Measurements from ENCODE around the gene CMPK2. TPM values are rescaled to one million over a fixed set of nuclear protein-coding genes. Genes with fewer than 3 reads are reported as not detected.

The CMPK2 gene
- total and polyA plus RNA-seq, 9 of the 15 experiments (the other 6 are each of a cell fraction or from before 2014, with no cell fraction given): 2.6 to 10.5 (median 5.0) TPM

DNA sequence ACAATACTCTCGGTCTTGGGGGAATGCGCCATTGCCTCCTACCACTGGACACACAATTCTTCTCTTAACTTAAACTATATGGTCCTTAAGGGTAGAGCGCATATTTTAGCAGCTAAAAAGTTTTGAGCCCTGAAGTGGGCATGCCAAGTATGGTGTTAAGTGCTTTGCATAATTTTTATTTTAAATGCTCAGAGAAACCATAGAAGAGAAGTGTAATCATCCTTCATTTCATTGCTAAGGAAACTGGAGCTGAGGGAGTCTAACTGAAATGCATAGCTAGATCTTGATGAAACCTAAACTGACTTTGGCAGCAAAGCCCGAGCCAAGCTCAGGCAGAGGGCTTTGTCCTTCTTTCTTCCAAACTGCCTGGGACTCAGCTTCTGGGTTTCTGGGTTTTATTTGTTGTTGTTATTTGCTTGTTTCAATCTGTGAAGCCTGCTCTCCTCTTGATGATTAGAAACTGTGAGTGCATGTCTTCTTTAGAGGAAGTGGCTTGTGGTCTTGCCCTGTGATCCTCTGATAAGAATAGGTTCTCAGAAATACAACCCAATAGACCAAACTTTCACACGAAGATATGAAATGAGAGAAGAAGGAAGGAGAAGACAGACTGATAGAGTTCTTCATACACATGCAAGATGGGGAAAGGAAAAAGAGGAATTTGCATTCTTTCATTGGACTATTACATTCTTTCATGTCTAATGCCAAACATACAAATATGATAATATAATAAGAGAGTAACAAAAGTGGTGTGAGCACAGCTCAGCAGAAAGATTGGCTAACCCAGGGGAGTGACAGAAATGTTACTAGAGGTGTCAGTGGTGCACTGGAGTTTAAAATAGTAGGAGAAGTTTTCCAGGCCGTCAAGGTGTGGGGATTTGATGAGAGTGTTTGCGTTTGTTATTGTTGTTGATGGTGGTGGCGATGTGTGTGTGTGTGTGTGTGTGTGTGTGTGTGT, 44.0 kb upstream of the CMPK2 start (continued):
- TF ChIP-seq, protein P1, sequence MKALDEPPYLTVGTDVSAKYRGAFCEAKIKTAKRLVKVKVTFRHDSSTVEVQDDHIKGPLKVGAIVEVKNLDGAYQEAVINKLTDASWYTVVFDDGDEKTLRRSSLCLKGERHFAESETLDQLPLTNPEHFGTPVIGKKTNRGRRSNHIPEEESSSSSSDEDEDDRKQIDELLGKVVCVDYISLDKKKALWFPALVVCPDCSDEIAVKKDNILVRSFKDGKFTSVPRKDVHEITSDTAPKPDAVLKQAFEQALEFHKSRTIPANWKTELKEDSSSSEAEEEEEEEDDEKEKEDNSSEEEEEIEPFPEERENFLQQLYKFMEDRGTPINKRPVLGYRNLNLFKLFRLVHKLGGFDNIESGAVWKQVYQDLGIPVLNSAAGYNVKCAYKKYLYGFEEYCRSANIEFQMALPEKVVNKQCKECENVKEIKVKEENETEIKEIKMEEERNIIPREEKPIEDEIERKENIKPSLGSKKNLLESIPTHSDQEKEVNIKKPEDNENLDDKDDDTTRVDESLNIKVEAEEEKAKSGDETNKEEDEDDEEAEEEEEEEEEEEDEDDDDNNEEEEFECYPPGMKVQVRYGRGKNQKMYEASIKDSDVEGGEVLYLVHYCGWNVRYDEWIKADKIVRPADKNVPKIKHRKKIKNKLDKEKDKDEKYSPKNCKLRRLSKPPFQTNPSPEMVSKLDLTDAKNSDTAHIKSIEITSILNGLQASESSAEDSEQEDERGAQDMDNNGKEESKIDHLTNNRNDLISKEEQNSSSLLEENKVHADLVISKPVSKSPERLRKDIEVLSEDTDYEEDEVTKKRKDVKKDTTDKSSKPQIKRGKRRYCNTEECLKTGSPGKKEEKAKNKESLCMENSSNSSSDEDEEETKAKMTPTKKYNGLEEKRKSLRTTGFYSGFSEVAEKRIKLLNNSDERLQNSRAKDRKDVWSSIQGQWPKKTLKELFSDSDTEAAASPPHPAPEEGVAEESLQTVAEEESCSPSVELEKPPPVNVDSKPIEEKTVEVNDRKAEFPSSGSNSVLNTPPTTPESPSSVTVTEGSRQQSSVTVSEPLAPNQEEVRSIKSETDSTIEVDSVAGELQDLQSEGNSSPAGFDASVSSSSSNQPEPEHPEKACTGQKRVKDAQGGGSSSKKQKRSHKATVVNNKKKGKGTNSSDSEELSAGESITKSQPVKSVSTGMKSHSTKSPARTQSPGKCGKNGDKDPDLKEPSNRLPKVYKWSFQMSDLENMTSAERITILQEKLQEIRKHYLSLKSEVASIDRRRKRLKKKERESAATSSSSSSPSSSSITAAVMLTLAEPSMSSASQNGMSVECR (CRISPR knock-in tag; IDR thresholded peaks at IDR 0.05): no peak
- no peak for TF ChIP-seq NCOA4 (IDR thresholded peaks at IDR 0.05; ENCODE audit: partially characterized antibody)
- no peak for TF ChIP-seq XRCC4 (IDR thresholded peaks at IDR 0.05; ENCODE audit: extremely low read depth, insufficient read depth, insufficient read length)
- TF ChIP-seq ZNF77 (CRISPR knock-in tag; IDR thresholded peaks at IDR 0.05): no peak
- TF ChIP-seq, protein P2, sequence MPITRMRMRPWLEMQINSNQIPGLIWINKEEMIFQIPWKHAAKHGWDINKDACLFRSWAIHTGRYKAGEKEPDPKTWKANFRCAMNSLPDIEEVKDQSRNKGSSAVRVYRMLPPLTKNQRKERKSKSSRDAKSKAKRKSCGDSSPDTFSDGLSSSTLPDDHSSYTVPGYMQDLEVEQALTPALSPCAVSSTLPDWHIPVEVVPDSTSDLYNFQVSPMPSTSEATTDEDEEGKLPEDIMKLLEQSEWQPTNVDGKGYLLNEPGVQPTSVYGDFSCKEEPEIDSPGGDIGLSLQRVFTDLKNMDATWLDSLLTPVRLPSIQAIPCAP (CRISPR knock-in tag; IDR thresholded peaks at IDR 0.05; ENCODE audit: borderline replicate concordance): no peak
- TF ChIP-seq, protein P3, sequence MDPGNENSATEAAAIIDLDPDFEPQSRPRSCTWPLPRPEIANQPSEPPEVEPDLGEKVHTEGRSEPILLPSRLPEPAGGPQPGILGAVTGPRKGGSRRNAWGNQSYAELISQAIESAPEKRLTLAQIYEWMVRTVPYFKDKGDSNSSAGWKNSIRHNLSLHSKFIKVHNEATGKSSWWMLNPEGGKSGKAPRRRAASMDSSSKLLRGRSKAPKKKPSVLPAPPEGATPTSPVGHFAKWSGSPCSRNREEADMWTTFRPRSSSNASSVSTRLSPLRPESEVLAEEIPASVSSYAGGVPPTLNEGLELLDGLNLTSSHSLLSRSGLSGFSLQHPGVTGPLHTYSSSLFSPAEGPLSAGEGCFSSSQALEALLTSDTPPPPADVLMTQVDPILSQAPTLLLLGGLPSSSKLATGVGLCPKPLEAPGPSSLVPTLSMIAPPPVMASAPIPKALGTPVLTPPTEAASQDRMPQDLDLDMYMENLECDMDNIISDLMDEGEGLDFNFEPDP (CRISPR knock-in tag; IDR thresholded peaks at IDR 0.05): no peak
- no peak for TF ChIP-seq ZNF143 (CRISPR knock-in tag; IDR thresholded peaks at IDR 0.05)
- TF ChIP-seq ZNF695 (CRISPR knock-in tag; IDR thresholded peaks at IDR 0.05): no peak
- peak; percentile 23; the same call in 1 of the 2 replicates for TF ChIP-seq EHMT2 (IDR thresholded peaks at IDR 0.05)
- no peak for TF ChIP-seq RBM34 (IDR thresholded peaks at IDR 0.05; ENCODE audit: borderline replicate concordance, insufficient read depth, low read length)
- TF ChIP-seq, protein P4, sequence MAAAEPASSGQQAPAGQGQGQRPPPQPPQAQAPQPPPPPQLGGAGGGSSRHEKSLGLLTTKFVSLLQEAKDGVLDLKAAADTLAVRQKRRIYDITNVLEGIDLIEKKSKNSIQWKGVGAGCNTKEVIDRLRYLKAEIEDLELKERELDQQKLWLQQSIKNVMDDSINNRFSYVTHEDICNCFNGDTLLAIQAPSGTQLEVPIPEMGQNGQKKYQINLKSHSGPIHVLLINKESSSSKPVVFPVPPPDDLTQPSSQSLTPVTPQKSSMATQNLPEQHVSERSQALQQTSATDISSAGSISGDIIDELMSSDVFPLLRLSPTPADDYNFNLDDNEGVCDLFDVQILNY (CRISPR knock-in tag; IDR thresholded peaks at IDR 0.05): no peak
- TF ChIP-seq, protein P5, sequence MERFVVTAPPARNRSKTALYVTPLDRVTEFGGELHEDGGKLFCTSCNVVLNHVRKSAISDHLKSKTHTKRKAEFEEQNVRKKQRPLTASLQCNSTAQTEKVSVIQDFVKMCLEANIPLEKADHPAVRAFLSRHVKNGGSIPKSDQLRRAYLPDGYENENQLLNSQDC (CRISPR knock-in tag; IDR thresholded peaks at IDR 0.05): no peak
- TF ChIP-seq, protein P6, sequence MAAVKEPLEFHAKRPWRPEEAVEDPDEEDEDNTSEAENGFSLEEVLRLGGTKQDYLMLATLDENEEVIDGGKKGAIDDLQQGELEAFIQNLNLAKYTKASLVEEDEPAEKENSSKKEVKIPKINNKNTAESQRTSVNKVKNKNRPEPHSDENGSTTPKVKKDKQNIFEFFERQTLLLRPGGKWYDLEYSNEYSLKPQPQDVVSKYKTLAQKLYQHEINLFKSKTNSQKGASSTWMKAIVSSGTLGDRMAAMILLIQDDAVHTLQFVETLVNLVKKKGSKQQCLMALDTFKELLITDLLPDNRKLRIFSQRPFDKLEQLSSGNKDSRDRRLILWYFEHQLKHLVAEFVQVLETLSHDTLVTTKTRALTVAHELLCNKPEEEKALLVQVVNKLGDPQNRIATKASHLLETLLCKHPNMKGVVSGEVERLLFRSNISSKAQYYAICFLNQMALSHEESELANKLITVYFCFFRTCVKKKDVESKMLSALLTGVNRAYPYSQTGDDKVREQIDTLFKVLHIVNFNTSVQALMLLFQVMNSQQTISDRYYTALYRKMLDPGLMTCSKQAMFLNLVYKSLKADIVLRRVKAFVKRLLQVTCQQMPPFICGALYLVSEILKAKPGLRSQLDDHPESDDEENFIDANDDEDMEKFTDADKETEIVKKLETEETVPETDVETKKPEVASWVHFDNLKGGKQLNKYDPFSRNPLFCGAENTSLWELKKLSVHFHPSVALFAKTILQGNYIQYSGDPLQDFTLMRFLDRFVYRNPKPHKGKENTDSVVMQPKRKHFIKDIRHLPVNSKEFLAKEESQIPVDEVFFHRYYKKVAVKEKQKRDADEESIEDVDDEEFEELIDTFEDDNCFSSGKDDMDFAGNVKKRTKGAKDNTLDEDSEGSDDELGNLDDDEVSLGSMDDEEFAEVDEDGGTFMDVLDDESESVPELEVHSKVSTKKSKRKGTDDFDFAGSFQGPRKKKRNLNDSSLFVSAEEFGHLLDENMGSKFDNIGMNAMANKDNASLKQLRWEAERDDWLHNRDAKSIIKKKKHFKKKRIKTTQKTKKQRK (IDR thresholded peaks at IDR 0.05; ENCODE audit: borderline replicate concordance, low read depth, low read length): no peak
- TF ChIP-seq SAFB2 (IDR thresholded peaks at IDR 0.05; ENCODE audit: borderline replicate concordance, low read depth, low read length, severe bottlenecking): no peak
- TF ChIP-seq NR2F6 (CRISPR knock-in tag; IDR thresholded peaks at IDR 0.05): no peak

Data from K562 (cell line).